GM06990 (cell line): ENCODE data around the gene FUT4.
A peak's percentile ranks its signal among the peaks of the same experiment; 100 is the strongest.

Source experiments
- DNase-seq: peaks from one replicate; pipeline ENCODE4 v3.0.0-alpha.2; 2011; ENCODE audit not compliant: insufficient read length; ENCODE audit errors: extremely low read depth
- H3K27me3 ChIP-seq: replicated peaks from 2 replicates; pipeline ENCODE4 v1.6.0; 2011; ENCODE audit warnings: low read length; ENCODE audit not compliant: control insufficient read depth, insufficient read depth
- H3K36me3 ChIP-seq: 2 replicates; pipeline ENCODE4 v1.5.1; 2011; ENCODE audit warnings: low read length; ENCODE audit not compliant: control insufficient read depth, insufficient read depth
- H3K4me3 ChIP-seq: replicated peaks from 2 replicates; pipeline ENCODE4 v1.5.1; 2011; ENCODE audit warnings: low read depth, mild to moderate bottlenecking, control low read depth, low read length
- CTCF ChIP-seq: IDR thresholded peaks from 2 replicates; pipeline ENCODE4 v1.5.1; 2011; ENCODE audit warnings: low read length, control low read depth, mild to moderate bottlenecking, inconsistent platforms; ENCODE audit not compliant: insufficient read depth, poor library complexity, severe bottlenecking

Gene FUT4

DNA sequence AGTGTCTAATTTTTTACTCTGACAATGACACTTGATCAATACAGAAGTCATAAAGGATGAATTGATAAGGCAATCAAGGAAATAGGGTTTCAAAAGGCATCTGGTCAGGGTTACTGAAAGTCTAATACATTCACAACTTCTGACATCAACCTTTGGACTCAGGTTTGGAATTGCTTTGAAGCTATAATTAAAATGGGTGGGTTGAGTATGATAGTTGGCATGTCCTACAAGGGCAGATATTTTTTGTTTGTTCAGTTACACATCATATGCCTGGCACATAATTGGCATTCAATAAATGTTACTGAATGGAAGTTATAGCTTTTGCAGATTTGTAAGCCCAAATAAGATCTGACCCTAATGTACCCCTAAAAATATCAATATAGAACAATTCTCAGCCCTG is 7.3 kb upstream of the FUT4 start:
- no peaks in the 10 kb centered on the region for H3K27me3 ChIP-seq
- no peaks in the 10 kb centered on the region for H3K36me3 ChIP-seq
- no peak overlapping the region for H3K4me3 ChIP-seq
- no peak for TF ChIP-seq CTCF
- no peak for DNase-seq

DNA sequence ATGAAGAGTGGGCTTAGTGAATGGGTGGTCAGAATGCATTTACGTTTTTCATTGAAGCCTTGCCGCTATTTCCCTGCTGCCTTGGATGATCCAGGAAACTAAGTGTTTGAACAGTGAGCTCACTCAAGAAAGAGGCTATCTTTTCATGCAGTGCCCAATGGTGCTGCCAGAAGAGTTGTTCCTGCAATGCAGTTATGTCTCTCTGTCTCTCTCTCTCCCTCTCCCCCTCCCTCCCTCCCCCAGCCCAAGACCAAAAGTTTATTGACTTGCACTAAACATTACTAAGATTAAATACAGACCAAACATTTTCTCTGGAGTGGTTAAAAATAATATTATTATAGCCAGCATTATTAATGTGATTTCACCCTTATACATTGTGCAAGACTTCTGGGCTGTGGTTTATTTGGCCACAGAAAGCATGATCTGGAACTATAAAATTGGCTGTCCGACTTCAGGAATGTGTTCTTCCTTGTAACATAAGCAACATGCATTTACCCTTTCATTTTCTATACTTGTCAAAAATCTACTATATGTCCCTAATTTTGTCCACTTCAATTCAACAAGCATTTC is 6.6 kb upstream of the FUT4 start:
- DNase-seq, result no peak
- Histone ChIP-seq H3K27me3 (no peaks in the 10 kb centered on the region), H3K36me3 (no peaks in the 10 kb centered on the region), H3K4me3 (no peak overlapping the region)
- TF ChIP-seq CTCF, result no peak

- TF ChIP-seq CTCF, result no peak
- no peak overlapping the region for H3K4me3 ChIP-seq
- DNase-seq, result no peak
- no peaks in the 10 kb centered on the region for H3K27me3 ChIP-seq
- H3K36me3 ChIP-seq, result no peaks in the 10 kb centered on the region
Observed at GRCh38 chr11:94539420-94539819, 4.3 kb upstream of the FUT4 start.

- Histone ChIP-seq H3K4me3 (peak overlapping the region; percentile 57), H3K36me3 (no peaks in the 10 kb centered on the region), H3K27me3 (no peaks in the 10 kb centered on the region)
- DNase-seq, result no peak
- no peak for TF ChIP-seq CTCF
Observed at GRCh38 chr11:94544646-94545263, 1.0 kb downstream of the FUT4 start.

GRCh38 chr11:94545264-94546161 is 1.8 kb downstream of the FUT4 start:
- no peak for DNase-seq
- TF ChIP-seq CTCF, result no peak
- Histone ChIP-seq H3K27me3 (no peaks in the 10 kb centered on the region; the same call in 1 of the 2 replicates), H3K4me3 (no peak overlapping the region), H3K36me3 (no peaks in the 10 kb centered on the region)
